ENCODE results near the gene DHCR7.

DHCR7 gene

DNA sequence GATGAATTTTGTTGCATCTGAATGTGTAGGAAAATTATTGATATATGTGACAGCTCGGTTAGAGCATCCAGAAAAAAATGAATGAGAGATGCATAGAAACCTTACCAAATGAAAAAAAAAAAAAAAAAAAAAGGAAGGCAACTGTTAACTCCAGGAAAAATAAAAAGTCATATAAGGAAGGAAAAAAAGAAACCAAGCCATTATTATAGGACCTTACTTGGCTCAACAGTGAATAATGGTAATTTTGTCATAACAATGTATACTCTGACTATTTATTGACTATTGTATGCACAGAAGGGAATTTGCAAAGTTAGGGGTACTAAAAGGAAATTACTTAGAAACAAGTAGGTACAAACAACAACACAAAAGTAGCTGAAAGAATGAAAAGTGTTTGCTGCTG lies 2.0 kb downstream of the DHCR7 start:
- Histone ChIP-seq H3K9me2 (replicated peaks; ENCODE audit: low read depth, low read length) (no peaks in the 10 kb centered on the region), H3K36me3 (ENCODE audit: insufficient read depth, low read length) (peaks cover 28% of the 10 kb centered on the region; the same call in 1 of the 2 replicates), H3F3A (ENCODE audit: low read depth) (no peaks in the 10 kb centered on the region), H4K20me1 (ENCODE audit: insufficient read depth, low read length, poor library complexity, severe bottlenecking) (no peaks in the 10 kb centered on the region), H2AFZ (ENCODE audit: low read length) (no peak overlapping the region), H3K9ac (ENCODE audit: low read depth, low read length, poor library complexity, severe bottlenecking) (no peak overlapping the region), H3K9me3 (ENCODE audit: insufficient read depth, low read depth, low read length) (peaks cover 3% of the 10 kb centered on the region; the same call in 1 of the 2 replicates), H3K4me1 (ENCODE audit: insufficient read depth, low read length, poor library complexity, severe bottlenecking) (peaks cover 25% of the 10 kb centered on the region), H3K79me2 (ENCODE audit: insufficient read depth, low read length) (peaks cover 47% of the 10 kb centered on the region), H3K4me3 (ENCODE audit: low read length, poor library complexity, severe bottlenecking) (no peak overlapping the region), H3K4me2 (ENCODE audit: low read depth, low read length, poor library complexity, severe bottlenecking) (peak overlapping the region; percentile 85), H3K27me3 (ENCODE audit: insufficient read depth, low read length, poor library complexity, severe bottlenecking) (no peaks in the 10 kb centered on the region)
- TF ChIP-seq, protein P1, sequence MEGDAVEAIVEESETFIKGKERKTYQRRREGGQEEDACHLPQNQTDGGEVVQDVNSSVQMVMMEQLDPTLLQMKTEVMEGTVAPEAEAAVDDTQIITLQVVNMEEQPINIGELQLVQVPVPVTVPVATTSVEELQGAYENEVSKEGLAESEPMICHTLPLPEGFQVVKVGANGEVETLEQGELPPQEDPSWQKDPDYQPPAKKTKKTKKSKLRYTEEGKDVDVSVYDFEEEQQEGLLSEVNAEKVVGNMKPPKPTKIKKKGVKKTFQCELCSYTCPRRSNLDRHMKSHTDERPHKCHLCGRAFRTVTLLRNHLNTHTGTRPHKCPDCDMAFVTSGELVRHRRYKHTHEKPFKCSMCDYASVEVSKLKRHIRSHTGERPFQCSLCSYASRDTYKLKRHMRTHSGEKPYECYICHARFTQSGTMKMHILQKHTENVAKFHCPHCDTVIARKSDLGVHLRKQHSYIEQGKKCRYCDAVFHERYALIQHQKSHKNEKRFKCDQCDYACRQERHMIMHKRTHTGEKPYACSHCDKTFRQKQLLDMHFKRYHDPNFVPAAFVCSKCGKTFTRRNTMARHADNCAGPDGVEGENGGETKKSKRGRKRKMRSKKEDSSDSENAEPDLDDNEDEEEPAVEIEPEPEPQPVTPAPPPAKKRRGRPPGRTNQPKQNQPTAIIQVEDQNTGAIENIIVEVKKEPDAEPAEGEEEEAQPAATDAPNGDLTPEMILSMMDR (conservative IDR thresholded peaks at IDR 0.05; ENCODE audit: low read length) = no peak
- no peak for TF ChIP-seq EZH2phosphoT487 (IDR thresholded peaks at IDR 0.05; ENCODE audit: borderline replicate concordance)

DNA sequence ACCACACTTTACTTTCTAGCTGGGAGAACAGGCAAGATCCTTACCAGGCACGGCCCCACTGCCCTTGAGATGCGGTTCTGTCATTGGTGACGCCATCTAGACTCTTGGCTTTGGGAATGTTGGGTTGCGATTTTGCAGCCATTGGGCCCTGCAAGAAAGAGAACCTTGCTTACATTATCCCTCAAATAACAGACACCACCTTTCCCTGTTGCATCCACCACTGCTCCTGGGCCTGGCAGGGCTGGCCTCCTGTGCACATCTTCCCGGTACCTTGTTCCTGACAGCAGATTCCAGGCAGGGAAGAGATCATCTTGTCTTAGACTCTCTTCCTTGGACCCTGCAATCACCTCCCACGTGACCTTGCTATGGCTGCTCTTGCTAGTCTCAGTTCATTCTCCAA lies 3.4 kb downstream of the DHCR7 start:
- Histone ChIP-seq H3F3A (ENCODE audit: low read depth) (no peaks in the 10 kb centered on the region), H3K4me3 (ENCODE audit: low read length, poor library complexity, severe bottlenecking) (no peak overlapping the region), H3K9me3 (ENCODE audit: insufficient read depth, low read depth, low read length) (peaks cover 3% of the 10 kb centered on the region; the same call in 1 of the 2 replicates), H3K4me1 (ENCODE audit: insufficient read depth, low read length, poor library complexity, severe bottlenecking) (peaks cover 18% of the 10 kb centered on the region), H3K36me3 (ENCODE audit: insufficient read depth, low read length) (peaks cover 41% of the 10 kb centered on the region; the same call in 1 of the 2 replicates), H3K9ac (ENCODE audit: low read depth, low read length, poor library complexity, severe bottlenecking) (no peak overlapping the region), H3K4me2 (ENCODE audit: low read depth, low read length, poor library complexity, severe bottlenecking) (no peak overlapping the region), H3K79me2 (ENCODE audit: insufficient read depth, low read length) (peaks cover 36% of the 10 kb centered on the region), H4K20me1 (ENCODE audit: insufficient read depth, low read length, poor library complexity, severe bottlenecking) (no peaks in the 10 kb centered on the region), H3K9me2 (replicated peaks; ENCODE audit: low read depth, low read length) (no peaks in the 10 kb centered on the region), H3K27me3 (ENCODE audit: insufficient read depth, low read length, poor library complexity, severe bottlenecking) (no peaks in the 10 kb centered on the region), H2AFZ (ENCODE audit: low read length) (no peak overlapping the region)
- TF ChIP-seq, protein P1 (conservative IDR thresholded peaks at IDR 0.05; ENCODE audit: low read length) = no peak
- no peak for TF ChIP-seq EZH2phosphoT487 (IDR thresholded peaks at IDR 0.05; ENCODE audit: borderline replicate concordance)

DNA sequence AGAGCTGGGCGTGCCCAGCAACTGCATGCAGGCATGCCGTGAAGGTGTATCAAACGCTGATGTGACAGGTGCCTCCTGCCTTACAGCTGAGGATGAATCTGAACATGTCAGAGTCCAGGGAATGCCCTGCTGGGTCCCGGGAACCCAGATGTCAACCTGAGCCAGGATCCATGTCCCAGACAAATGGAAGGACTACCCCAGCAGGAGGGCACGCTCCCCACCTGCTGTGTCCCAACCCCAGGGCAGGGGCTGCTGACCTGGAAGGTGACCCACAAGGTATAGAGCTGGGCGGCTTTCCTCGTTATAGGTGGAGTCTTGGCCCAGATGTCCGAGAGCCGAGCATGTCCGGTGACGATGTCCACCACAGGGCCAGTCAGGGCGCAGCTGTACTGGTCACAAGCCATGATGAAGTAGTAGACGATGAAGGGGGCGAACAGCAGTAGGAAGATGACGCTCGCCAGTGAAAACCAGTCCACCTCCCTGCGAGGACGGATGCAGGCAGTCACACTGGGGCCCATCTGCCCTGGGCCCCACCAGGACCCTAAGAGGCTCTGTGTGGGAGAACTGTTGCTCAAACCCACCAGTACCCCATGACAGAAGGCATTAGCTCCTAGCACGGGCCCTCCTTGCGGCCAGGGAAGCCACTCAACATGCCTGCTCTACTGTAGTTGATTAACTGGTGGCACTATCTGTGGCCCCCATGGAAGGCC lies 4.3 kb downstream of the DHCR7 start:
- H4K20me1 ChIP-seq (ENCODE audit: insufficient read depth, low read length, poor library complexity, severe bottlenecking) = no peaks in the 10 kb centered on the region
- no peaks in the 10 kb centered on the region for H3F3A ChIP-seq (ENCODE audit: low read depth)
- peaks cover 3% of the 10 kb centered on the region; the same call in 1 of the 2 replicates for H3K9me3 ChIP-seq (ENCODE audit: insufficient read depth, low read depth, low read length)
- no peak overlapping the region for H3K4me3 ChIP-seq (ENCODE audit: low read length, poor library complexity, severe bottlenecking)
- peaks cover 50% of the 10 kb centered on the region; the same call in 1 of the 2 replicates for H3K36me3 ChIP-seq (ENCODE audit: insufficient read depth, low read length)
- no peaks in the 10 kb centered on the region for H3K9me2 ChIP-seq (replicated peaks; ENCODE audit: low read depth, low read length)
- no peak overlapping the region for H3K9ac ChIP-seq (ENCODE audit: low read depth, low read length, poor library complexity, severe bottlenecking)
- no peak overlapping the region for H3K4me2 ChIP-seq (ENCODE audit: low read depth, low read length, poor library complexity, severe bottlenecking)
- H3K79me2 ChIP-seq (ENCODE audit: insufficient read depth, low read length) = peaks cover 27% of the 10 kb centered on the region
- TF ChIP-seq, protein P1 (conservative IDR thresholded peaks at IDR 0.05; ENCODE audit: low read length) = no peak
- TF ChIP-seq EZH2phosphoT487 (IDR thresholded peaks at IDR 0.05; ENCODE audit: borderline replicate concordance) = no peak
- no peaks in the 10 kb centered on the region for H3K27me3 ChIP-seq (ENCODE audit: insufficient read depth, low read length, poor library complexity, severe bottlenecking)
- H2AFZ ChIP-seq (ENCODE audit: low read length) = no peak overlapping the region
- H3K4me1 ChIP-seq (ENCODE audit: insufficient read depth, low read length, poor library complexity, severe bottlenecking) = peaks cover 9% of the 10 kb centered on the region

Data from Loucy (cell line).